Panc1 (cell line): ENCODE results near the gene HES5.

Source experiments
- POLR2AphosphoS5 ChIP-seq: IDR thresholded peaks from 2 replicates; pipeline ENCODE4 v1.6.1; 2012; ENCODE audit warnings: mild to moderate bottlenecking, low read depth, low read length, moderate library complexity
- TF ChIP-seq, protein P1 (sequence below): fragments of 450-650 bp; IDR thresholded peaks from 2 replicates; pipeline ENCODE4 v1.5.1; 2017; ENCODE audit warnings: mild to moderate bottlenecking

DNA sequence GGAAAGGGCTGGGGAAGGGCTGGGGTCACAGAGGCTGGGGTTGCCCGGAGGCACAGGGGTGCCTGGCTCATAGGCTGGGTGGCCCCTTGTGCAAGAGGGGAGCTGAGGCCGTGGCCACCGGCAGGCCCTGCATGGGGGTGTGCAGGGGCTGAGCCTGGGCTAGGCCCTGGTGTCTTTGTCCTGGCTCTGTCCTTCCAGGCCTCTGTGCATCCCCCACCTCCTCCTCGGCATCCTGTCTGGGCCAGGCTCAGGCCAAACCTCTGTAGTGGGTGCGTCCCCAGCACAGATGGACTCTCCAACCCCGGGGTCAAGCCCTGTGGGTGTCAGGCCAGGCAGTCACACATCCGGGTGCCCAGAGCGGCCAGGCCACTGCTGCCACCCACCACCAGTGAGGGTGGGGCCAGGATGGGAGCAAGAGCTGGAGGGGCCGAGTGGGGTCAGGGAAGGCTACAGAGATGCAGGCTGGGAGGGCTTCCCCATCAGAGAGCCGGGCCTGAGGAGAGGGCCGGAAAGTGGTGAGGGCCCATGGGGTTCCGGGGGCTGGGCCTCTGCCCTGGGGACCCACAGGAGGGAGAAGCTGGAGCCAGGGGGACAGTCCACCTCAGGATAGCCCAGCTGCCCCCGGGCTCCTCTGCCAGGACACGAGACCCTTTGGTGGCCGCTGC lies 23.0 kb downstream of the HES5 start:
- TF ChIP-seq, protein P1, sequence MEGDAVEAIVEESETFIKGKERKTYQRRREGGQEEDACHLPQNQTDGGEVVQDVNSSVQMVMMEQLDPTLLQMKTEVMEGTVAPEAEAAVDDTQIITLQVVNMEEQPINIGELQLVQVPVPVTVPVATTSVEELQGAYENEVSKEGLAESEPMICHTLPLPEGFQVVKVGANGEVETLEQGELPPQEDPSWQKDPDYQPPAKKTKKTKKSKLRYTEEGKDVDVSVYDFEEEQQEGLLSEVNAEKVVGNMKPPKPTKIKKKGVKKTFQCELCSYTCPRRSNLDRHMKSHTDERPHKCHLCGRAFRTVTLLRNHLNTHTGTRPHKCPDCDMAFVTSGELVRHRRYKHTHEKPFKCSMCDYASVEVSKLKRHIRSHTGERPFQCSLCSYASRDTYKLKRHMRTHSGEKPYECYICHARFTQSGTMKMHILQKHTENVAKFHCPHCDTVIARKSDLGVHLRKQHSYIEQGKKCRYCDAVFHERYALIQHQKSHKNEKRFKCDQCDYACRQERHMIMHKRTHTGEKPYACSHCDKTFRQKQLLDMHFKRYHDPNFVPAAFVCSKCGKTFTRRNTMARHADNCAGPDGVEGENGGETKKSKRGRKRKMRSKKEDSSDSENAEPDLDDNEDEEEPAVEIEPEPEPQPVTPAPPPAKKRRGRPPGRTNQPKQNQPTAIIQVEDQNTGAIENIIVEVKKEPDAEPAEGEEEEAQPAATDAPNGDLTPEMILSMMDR, result no peak
- TF ChIP-seq POLR2AphosphoS5, result no peak; the same call in 1 of the 2 replicates
